Type B pancreatic cell (in vitro differentiated cells): ENCODE data around the gene STK10. TPM values are rescaled to one million over a fixed set of nuclear protein-coding genes. Genes with fewer than 3 reads are reported as not detected.

Experiments used
- DNase-seq: peaks from one replicate; pipeline ENCODE4 v3.0.0; 2021; ENCODE audit warnings: mixed read lengths; ENCODE audit not compliant: unreplicated experiment; ENCODE audit errors: extremely low spot score
- H3K27ac Mint-ChIP-seq: 2 replicates; pipeline ENCODE4 v1.8.0; 2021; ENCODE audit warnings: mild to moderate bottlenecking, mixed read lengths
- H3K27me3 Mint-ChIP-seq: 2 replicates; pipeline ENCODE4 v1.8.0; 2021; ENCODE audit warnings: mixed read lengths
- H3K36me3 Mint-ChIP-seq: 2 replicates; pipeline ENCODE4 v1.8.0; 2021; ENCODE audit warnings: mixed read lengths
- H3K4me1 Mint-ChIP-seq: one replicate; pipeline ENCODE4 v1.8.0; 2021; ENCODE audit warnings: mixed read lengths; ENCODE audit not compliant: unreplicated experiment
- H3K4me3 Mint-ChIP-seq: 2 replicates; pipeline ENCODE4 v1.8.0; 2021; ENCODE audit warnings: mild to moderate bottlenecking, mixed read lengths
- H3K9me3 Mint-ChIP-seq: 2 replicates; pipeline ENCODE4 v1.8.0; 2021; ENCODE audit warnings: mixed read lengths
- total RNA-seq: library from RNA; stranded (reverse); gene quantifications from 2 replicates; pipeline ENCODE4 v1.2.1, GENCODE V29; 2021; ENCODE audit warnings: low replicate concordance
- TF ChIP-seq, protein P1 (sequence below): fragments of 200-600 bp; sonication (generic); conservative IDR thresholded peaks from 2 replicates; pipeline ENCODE4 v1.5.0; 2021; ENCODE audit warnings: antibody characterized with exemption, mild to moderate bottlenecking

Gene STK10
- total RNA-seq, 1 donor from 2014 or later = 15.2 TPM

DNA sequence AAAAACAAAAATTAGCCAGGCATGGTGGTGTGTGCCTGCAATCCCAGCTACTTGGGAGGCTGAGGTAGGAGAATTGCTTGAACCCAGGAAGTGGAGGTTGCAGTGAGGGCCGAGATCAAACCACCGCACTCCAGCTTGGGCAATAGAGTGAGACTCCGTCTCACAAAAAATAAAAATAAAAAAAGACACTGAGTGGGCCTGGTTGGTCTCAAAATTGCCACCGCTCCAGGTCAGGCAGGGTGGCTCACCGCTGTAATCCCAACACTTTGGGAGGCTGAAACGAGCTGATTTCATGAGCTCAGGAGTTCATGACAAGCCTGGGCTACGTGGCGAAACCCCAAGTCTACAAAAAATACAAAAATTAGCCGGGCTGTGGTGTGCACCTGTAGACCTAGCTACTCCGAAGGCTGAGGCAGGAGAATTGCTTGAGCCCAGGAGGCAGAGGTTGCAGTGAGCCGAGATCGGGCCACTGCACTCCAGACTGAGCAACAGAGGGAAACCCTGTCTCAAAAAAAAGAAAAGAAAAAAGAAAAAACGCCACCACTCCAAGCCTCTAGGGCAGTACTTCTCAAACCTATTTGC lies 1.8 kb downstream of the STK10 start:
- TF ChIP-seq, protein P1, sequence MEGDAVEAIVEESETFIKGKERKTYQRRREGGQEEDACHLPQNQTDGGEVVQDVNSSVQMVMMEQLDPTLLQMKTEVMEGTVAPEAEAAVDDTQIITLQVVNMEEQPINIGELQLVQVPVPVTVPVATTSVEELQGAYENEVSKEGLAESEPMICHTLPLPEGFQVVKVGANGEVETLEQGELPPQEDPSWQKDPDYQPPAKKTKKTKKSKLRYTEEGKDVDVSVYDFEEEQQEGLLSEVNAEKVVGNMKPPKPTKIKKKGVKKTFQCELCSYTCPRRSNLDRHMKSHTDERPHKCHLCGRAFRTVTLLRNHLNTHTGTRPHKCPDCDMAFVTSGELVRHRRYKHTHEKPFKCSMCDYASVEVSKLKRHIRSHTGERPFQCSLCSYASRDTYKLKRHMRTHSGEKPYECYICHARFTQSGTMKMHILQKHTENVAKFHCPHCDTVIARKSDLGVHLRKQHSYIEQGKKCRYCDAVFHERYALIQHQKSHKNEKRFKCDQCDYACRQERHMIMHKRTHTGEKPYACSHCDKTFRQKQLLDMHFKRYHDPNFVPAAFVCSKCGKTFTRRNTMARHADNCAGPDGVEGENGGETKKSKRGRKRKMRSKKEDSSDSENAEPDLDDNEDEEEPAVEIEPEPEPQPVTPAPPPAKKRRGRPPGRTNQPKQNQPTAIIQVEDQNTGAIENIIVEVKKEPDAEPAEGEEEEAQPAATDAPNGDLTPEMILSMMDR = no peak
- H3K4me3 Mint-ChIP-seq = peak overlapping the region; percentile 96
- H3K9me3 Mint-ChIP-seq = no peaks in the 10 kb centered on the region
- H3K27ac Mint-ChIP-seq = no peak overlapping the region
- H3K36me3 Mint-ChIP-seq = no peaks in the 10 kb centered on the region
- peaks cover 21% of the 10 kb centered on the region for H3K27me3 Mint-ChIP-seq
- DNase-seq = no peak
- peaks cover 11% of the 10 kb centered on the region for H3K4me1 Mint-ChIP-seq

DNA sequence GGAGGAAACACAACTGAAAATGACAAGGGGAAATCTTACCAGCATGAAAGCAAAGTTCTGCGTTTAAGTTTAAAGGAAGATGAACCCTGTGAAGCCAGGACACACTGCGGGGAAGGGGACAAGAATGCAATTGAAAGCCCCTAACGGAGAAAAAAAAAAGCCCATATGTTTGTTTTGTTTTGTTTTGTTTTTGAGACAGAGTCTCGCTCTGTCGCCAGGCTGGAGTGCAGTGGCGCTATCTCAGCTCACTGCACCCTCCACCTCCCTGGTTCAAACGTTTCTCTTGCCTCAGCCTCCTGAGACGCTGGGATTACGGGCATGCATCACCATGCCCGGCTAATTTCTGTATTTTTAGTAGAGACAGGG lies 2.9 kb downstream of the STK10 start:
- Mint-ChIP-seq H3K4me1 (peaks cover 11% of the 10 kb centered on the region), H3K27ac (no peak overlapping the region), H3K9me3 (no peaks in the 10 kb centered on the region), H3K4me3 (peak overlapping the region; percentile 26), H3K36me3 (peaks cover 4% of the 10 kb centered on the region), H3K27me3 (peaks cover 19% of the 10 kb centered on the region)
- no peak for DNase-seq
- TF ChIP-seq, protein P1 = no peak

DNA sequence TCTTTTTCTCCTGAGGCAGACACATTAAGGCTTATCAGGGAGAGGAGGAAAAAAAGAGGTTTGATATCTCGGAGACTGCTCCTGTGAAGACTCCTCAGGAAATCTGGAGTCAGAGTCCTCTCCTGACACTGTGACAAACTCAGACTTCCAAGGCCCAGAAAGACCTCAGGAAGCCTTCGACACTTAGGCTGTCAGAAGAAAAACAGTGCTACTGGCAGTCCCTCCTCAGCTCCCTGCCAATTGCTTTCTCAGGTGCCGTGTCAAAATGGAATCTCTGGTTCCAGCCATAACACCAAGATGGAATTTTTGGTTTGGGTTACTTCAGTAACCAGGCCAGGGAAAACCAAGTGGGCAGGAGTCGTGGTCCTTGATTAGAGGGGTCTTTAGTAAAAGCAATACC lies 4.1 kb downstream of the STK10 start:
- DNase-seq = no peak
- Mint-ChIP-seq H3K27me3 (peaks cover 7% of the 10 kb centered on the region), H3K4me3 (no peak overlapping the region), H3K9me3 (no peaks in the 10 kb centered on the region), H3K36me3 (peaks cover 4% of the 10 kb centered on the region), H3K4me1 (peaks cover 6% of the 10 kb centered on the region), H3K27ac (no peak overlapping the region)
- TF ChIP-seq, protein P1 = no peak

DNA sequence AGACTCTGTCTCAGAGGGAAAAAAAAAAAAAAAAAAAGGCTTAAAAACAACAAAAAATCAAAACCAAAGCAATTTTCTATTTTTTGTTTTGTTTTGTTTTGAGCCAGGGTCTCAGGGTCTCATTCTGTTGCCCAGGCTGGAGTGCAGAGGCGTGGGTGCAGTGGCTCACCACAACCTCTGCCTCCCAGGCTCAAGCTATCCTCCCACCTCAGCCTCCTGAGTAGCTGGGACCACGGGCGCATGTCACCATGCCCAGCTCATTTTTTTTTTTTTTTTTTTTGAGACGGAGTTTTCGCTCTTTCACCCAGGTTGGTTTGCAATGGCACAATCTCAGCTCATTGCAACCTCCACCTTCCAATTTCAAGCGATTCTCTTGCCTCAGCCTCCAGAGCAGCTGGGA lies 5.7 kb downstream of the STK10 start:
- DNase-seq = no peak
- Mint-ChIP-seq H3K9me3 (no peaks in the 10 kb centered on the region), H3K4me3 (no peak overlapping the region), H3K27me3 (peaks cover 4% of the 10 kb centered on the region), H3K36me3 (peaks cover 4% of the 10 kb centered on the region), H3K27ac (no peak overlapping the region), H3K4me1 (peaks cover 8% of the 10 kb centered on the region)
- TF ChIP-seq, protein P1 = no peak

DNA sequence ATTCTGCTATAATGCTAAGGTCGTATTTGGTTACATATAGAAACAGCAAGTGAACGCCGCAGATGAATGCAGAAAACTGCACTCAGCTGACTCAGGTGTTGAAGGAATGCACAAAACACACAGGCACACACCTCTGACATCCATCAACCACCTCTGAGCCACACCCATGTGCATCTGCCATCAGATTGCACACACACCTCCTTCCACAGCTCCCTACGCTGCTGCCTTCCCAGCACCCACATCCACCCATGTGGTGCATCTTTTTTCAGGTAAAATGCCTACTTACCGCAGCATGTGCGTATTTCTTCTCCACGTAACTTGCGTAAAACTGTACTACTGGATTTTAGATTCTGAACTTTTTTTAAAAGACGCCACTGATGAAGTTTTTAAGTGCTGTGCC lies 7.1 kb downstream of the STK10 start:
- Mint-ChIP-seq H3K27ac (peak overlapping the region; percentile 87), H3K9me3 (no peaks in the 10 kb centered on the region), H3K4me3 (peak overlapping the region; percentile 45), H3K27me3 (no peaks in the 10 kb centered on the region), H3K36me3 (peaks cover 4% of the 10 kb centered on the region), H3K4me1 (peaks cover 8% of the 10 kb centered on the region)
- TF ChIP-seq, protein P1 = no peak
- DNase-seq = no peak
